Right kidney (tissue), 1 donor: Measurements from ENCODE around the gene KCNMB1.

Experiments used
- DNase-seq: peaks from one replicate; pipeline ENCODE4 v3.0.0-alpha.2; 2016

KCNMB1 gene

GRCh38 chr5:170416526-170416925 lies 27.4 kb upstream of the KCNMB1 start:
- DNase-seq = no peak

DNA sequence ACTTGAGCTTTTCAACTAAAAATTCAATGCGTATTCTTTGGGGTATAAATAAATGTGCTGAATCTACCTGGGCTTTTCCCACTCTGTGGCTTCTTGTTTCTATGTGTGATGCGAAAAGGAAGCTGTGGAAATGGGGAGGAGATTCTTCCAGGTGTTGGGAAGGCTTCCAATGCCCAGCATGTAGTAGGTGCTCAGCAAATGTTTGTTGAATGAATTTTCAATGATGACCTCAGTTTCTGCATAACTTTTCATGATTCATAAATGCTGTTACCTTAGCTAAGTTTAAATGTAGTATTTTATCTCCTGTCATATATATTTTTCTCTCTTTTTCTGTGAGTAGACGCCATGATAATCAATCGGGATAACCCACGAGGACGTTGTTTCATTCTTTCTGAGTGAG lies 25.6 kb upstream of the KCNMB1 start:
- no peak for DNase-seq

GRCh38 chr5:170413897-170414296 lies 24.7 kb upstream of the KCNMB1 start:
- no peak for DNase-seq

- DNase-seq = no peak
Measured at GRCh38 chr5:170411100-170411499, 21.9 kb upstream of the KCNMB1 start.

GRCh38 chr5:170410401-170410800 lies 21.2 kb upstream of the KCNMB1 start:
- DNase-seq = no peak

DNA sequence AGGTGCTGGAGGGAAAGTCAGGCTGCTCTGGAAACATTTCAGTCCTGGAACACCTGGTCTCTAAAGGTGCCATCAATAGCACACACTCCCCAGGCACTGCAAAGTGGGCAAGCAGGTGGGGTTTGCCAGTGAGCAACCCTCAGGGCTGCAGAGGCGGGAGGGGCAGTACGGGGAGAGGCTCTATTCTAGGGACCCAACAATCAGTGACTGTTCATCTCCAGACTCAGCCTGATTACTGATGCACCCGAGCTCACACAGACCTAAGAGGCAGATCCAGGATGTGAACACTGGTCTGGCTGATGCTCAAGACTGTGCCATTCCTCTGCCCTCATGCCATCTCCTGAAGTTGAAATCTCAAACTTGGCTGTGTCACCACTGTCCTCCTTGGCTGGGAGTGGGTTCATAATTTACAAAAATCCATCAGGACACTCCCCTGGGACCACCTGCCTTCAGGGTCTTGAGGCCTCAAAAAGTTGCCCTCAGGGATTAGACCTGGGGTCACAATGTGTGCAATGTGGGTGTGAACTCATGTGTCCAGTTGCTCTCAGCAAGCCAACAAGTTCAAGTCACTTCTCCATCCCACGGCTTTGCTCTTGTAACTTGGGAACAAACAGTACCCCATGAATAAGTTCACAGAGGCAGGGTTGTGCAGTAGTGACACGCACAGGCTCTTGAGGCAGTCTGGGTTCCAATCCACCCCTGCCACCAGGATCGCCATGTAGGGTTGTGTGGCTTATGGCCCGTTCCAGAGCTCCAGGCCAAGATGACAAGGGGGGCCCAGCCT lies 19.9 kb upstream of the KCNMB1 start:
- no peak for DNase-seq

DNA sequence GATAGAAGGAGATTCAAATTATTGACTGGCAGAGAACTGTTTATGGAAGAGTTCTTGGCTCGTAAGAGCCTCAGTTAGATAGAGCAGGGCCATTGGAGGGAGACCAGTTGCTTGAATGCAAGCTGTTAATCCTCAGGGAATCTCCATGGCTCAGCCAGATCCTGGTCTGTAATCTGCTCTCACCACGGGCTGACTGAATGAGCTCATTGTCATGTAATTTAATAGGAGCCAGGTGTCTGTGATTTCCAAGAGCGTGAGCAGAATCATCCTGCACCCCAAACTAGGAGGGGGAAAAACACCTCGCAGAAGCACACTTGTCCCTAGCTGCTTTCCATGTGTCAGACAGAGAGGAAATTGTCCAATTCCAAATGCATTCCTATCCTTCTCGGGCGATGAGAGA lies 19.1 kb upstream of the KCNMB1 start:
- no peak for DNase-seq

DNA sequence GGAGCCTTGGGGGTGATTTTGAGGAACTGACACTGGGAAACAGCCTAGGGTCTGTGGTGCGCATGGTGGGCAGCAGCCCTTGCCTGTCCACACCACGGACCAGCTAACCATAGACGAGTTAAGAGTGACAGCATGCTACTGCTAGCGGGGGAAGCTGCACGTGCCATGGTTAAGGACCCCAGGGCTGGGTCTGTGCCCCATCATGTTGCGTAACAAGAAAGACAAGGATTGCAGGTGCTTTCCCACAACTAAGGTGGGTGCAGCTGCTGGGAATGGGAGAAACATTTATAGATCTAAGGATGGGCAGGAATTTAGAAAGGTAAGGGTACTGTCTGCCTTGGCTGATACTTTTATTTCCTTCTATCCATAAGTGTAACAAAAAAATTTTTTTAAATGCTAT lies 17.9 kb upstream of the KCNMB1 start:
- no peak for DNase-seq

GRCh38 chr5:170405817-170406216 lies 16.6 kb upstream of the KCNMB1 start:
- no peak for DNase-seq

GRCh38 chr5:170404398-170404797 lies 15.2 kb upstream of the KCNMB1 start:
- DNase-seq = no peak

GRCh38 chr5:170403675-170404074 lies 14.5 kb upstream of the KCNMB1 start:
- DNase-seq = no peak

DNA sequence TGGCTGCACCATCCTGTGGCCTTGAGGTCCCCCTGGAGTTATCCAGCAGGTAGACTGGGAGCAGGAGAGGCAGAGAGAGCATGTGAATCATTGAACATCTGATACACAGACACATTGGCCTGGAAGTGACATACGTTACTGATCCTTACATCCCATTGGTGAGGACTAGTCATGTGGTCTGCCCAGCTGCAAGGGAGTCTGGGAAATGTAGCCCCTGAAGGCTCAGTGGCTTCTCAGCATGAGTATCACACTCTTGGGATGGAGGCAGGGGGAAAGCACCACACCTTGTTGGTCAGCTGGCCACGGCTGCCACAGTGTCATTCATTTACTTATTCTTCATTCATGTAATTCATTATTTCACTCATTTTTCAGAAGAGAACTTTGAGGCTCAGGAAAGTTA lies 13.3 kb upstream of the KCNMB1 start:
- no peak for DNase-seq

DNA sequence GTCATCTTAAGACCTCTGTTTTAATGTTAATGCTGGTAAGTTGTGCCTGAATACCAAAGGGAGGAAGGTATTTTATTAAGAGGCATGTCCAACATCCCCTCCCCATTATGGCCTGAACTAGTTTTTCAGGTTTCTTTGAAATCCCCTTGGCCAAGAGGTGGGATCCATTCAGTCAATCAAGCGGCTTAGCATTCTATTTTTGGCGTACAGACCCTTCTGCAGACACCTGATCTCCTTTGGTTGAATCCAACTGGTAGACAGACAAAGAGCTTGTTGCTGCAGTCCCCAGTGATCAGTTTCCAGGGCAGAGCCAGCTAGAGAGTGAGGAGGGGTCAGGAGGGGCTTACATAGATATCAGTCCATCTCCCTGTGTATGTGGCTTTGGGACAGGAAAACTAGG lies 7.9 kb upstream of the KCNMB1 start:
- no peak for DNase-seq

DNA sequence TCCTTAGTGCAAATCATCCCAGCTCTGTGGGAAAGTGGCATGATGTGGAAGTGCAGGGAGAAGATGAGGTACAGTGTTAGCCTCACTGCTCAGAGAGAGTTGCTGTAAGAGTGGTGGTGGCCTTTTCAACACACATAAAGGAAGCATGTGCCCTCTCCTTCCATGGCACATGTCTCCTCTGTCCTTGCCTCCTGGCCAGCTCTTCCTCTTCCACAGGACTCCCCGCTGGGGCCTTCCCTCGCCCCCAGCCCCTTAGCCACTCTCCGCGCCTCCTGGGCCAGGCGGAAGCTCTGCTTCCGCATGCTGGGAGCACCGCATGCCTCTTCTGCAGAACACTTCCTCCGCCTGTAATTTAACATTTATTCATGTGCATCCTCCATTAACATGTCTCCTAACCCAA lies 4.8 kb upstream of the KCNMB1 start:
- DNase-seq = no peak

DNA sequence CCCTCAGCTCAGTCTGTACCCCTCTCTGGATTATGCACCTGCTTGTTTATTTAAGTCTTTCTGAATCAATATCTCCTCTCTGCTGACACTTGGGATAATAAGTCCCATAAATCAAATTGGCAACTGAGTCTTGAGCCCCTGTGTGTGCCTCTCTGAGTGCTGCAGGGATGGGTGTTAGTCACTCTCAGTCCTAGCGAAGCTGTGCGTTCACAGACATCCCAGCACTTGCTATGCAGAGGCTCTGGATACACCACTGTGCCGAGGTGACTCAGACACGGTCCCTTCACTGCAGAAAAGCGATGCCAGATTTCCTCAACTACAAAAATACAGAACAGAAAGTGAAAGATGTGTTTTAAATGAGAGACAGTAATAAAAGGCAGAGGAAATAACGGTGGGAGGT lies 4.1 kb upstream of the KCNMB1 start:
- DNase-seq = no peak

DNA sequence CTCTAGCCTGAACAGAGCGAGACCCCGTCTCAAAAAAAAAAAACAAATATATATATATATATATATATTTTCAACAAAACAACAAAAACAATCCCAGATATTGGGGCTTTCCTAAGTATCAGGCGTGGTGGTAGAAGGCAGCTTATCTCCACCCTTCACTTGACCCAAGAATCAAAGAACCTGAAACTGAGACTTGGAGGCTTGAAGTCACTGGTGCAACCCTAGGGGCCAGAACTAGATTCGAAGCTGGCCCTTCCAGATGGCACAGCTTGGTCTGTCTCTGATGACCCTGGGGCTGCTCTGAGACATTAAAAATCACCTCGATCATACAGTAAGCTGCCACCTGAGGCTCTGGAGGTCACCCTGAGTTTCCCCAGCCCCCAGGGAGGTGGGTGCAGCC lies 1.3 kb upstream of the KCNMB1 start:
- DNase-seq = no peak

- DNase-seq = no peak
Measured at GRCh38 chr5:170389550-170389892, 354 bp upstream of the KCNMB1 start.

GRCh38 chr5:170387775-170388639 lies 1.2 kb downstream of the KCNMB1 start:
- no peak for DNase-seq

DNA sequence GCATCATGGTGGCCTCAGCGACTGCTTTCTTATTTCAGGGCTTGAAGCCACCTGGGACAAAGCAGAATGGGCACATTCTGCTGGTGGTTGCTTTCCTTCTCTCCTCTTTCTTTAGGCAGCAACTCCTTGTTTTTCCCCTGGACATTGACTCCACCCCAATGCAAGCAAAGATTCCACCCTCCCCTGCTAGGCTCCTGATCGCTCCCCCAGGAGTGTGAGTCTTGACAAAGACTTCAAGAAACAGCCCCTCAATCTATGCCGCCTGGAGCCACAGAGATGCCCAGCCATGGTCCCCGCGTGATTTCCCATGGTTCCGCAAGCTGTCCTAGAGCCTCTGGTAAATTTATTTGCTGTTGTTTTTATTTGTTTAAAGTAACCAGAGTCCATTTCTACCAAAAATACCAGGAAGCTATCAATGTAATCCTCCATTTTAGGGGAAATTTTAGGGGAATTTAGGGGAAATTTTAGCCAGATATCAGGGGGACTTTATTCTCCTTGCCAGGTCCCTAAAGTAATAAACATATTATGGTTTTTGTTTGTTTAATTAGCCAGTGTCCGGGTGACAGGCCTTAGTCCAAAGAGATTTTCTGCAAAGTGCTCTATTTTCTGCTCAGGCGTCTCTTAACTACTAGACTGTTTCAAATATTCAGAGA lies 2.3 kb downstream of the KCNMB1 start:
- DNase-seq = no peak

GRCh38 chr5:170383227-170383626 lies 5.9 kb downstream of the KCNMB1 start:
- no peak for DNase-seq

DNA sequence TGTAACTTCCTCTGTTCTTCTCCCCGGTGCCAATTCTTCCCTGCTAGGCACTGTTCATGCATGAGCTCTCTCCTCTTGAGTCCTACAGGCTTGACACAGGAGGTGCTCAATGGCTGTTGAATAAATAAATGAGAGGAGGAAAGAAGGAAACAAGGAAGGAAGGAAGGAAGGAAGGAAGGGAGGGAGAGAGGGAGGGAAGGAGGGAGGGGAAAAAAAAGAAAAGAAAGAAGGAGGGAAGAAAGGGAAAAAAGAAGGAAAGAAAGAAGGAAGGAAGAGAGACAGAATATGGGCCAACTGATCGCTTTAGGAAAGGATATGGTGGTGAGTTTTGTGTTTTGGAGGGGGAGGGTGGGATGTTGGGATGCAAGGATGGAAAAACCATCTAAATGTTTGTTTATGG lies 6.4 kb downstream of the KCNMB1 start:
- no peak for DNase-seq

DNA sequence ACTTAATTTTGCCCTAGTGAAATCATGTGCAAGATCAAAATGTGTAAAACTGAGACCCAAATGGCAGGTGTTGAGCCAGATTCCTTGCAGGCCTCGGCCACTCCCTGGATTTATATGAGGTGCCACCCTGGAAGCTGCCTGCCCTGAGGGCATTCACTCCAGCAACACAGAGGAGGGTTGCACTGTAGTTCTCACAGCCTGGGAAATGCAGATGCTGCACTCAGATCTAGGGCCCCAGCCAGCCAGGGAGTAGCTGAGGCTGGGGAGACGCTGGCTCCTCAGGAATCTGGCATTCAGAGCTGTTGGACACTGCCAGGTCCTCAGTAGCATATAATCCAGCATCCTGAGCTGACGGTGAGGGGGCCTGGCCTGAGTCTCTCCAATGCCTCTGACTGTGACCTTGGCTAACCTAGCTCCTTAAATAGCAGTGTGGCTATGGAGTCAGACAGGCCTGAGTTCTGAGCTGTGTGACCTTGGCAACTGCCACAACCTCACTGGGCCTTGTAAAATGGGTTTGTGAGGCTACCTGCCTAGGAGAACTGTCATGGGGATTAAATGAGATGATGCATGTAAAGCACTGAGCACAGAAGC lies 8.7 kb downstream of the KCNMB1 start:
- no peak for DNase-seq

- DNase-seq = no peak
Measured at GRCh38 chr5:170378740-170379139, 10.4 kb downstream of the KCNMB1 start.
